SK-N-SH treated with all-trans-retinoic acid at 6 μM for 48 hours (cell line): ENCODE measurements around the gene TFDP3.

Source experiments
- ARNTL ChIP-seq: fragments of 450-650 bp; formaldehyde crosslinking; IDR thresholded peaks from 2 replicates; pipeline ENCODE4 v1.5.0; 2020; ENCODE audit warnings: low read depth, mild to moderate bottlenecking, moderate library complexity, borderline replicate concordance
- CREB5 ChIP-seq: fragments of 250-450 bp; sonication (Bioruptor Pico); IDR thresholded peaks from 2 replicates; pipeline ENCODE4 v1.5.1; 2020; ENCODE audit warnings: low read depth, mild to moderate bottlenecking, moderate library complexity
- CSDC2 ChIP-seq: fragments of 250-450 bp; sonication (Bioruptor Pico); IDR thresholded peaks from 2 replicates; pipeline ENCODE4 v1.5.0; 2020; ENCODE audit warnings: mild to moderate bottlenecking, moderate library complexity
- CSRNP3 ChIP-seq: fragments of 250-450 bp; sonication (Bioruptor Pico); IDR thresholded peaks from 2 replicates; pipeline ENCODE4 v1.5.1; 2021; ENCODE audit warnings: mild to moderate bottlenecking, moderate library complexity
- GLIS3 ChIP-seq: fragments of 250-450 bp; sonication (Bioruptor Pico); IDR thresholded peaks from 2 replicates; pipeline ENCODE4 v1.5.0; 2020; ENCODE audit warnings: mild to moderate bottlenecking, moderate library complexity
- ISL1 ChIP-seq: fragments of 250-450 bp; sonication (Bioruptor Pico); IDR thresholded peaks from 2 replicates; pipeline ENCODE4 v2.1.2; 2022; ENCODE audit warnings: mild to moderate bottlenecking, moderate library complexity
- OSR1 ChIP-seq: fragments of 250-450 bp; sonication (Bioruptor Pico); IDR thresholded peaks from 2 replicates; pipeline ENCODE4 v1.8.0; 2022; ENCODE audit warnings: moderate library complexity, mild to moderate bottlenecking, inconsistent platforms
- PATZ1 ChIP-seq: fragments of 250-450 bp; sonication (Bioruptor Pico); IDR thresholded peaks from 2 replicates; pipeline ENCODE4 v1.8.0; 2020; ENCODE audit warnings: mild to moderate bottlenecking, moderate library complexity, borderline replicate concordance
- PPARA ChIP-seq: fragments of 250-450 bp; sonication (Bioruptor Pico); IDR thresholded peaks from 2 replicates; pipeline ENCODE4 v1.5.0; 2020; ENCODE audit warnings: mild to moderate bottlenecking, borderline replicate concordance
- RARB ChIP-seq: fragments of 250-450 bp; sonication (Bioruptor Pico); IDR thresholded peaks from 2 replicates; pipeline ENCODE4 v1.8.0; 2021; ENCODE audit warnings: mild to moderate bottlenecking, moderate library complexity
- ZC3H10 ChIP-seq: fragments of 250-450 bp; sonication (Bioruptor Pico); IDR thresholded peaks from 2 replicates; pipeline ENCODE4 v1.5.1; 2021; ENCODE audit warnings: mild to moderate bottlenecking, moderate library complexity
- ZFP30 ChIP-seq: fragments of 450-650 bp; formaldehyde crosslinking; IDR thresholded peaks from 2 replicates; pipeline ENCODE4 v1.5.0; 2022; ENCODE audit warnings: mild to moderate bottlenecking, moderate library complexity
- ZNF565 ChIP-seq: fragments of 450-650 bp; formaldehyde crosslinking; conservative IDR thresholded peaks from 2 replicates; pipeline ENCODE4 v1.5.0; 2020; ENCODE audit warnings: low read depth, mild to moderate bottlenecking, moderate library complexity
- ZNF8 ChIP-seq: fragments of 450-650 bp; formaldehyde crosslinking; IDR thresholded peaks from 2 replicates; pipeline ENCODE4 v1.5.0; 2020; ENCODE audit warnings: mild to moderate bottlenecking, moderate library complexity

- no peak for TF ChIP-seq OSR1 (CRISPR knock-in tag)
- TF ChIP-seq ZFP30 = no peak
- no peak for TF ChIP-seq CSDC2 (CRISPR knock-in tag)
- TF ChIP-seq GLIS3 = no peak
- no peak for TF ChIP-seq ZNF8 (CRISPR knock-in tag)
- no peak for TF ChIP-seq ARNTL
- TF ChIP-seq ZC3H10 (CRISPR knock-in tag) = no peak
- no peak for TF ChIP-seq ZNF565 (CRISPR knock-in tag)
- TF ChIP-seq RARB (CRISPR knock-in tag) = no peak
- TF ChIP-seq PPARA (CRISPR knock-in tag) = no peak
- no peak for TF ChIP-seq PATZ1 (CRISPR knock-in tag)
- no peak for TF ChIP-seq CSRNP3
- TF ChIP-seq CREB5 (CRISPR knock-in tag) = no peak
- no peak for TF ChIP-seq ISL1 (CRISPR knock-in tag)
Measured at GRCh38 chrX:133171962-133172708, 46.0 kb downstream of the TFDP3 start.
